Adrenal gland (tissue), 5 donors: ENCODE results near the gene CHRDL2.

Experiments
- POLR2A ChIP-seq, 2 donors: fragments of 450-650 bp; IDR thresholded peaks; one replicate each; pipeline ENCODE4 v1.6.1; 2017; ENCODE audit warnings: antibody characterized with exemption in 2 of 2, mild to moderate bottlenecking in 2 of 2, moderate library complexity in 1 of 2
- TF ChIP-seq, protein P1 (sequence below), 6 experiments: fragments of 450-650 bp in 4 of 6; fragments of 200-600 bp in 2 of 6; sonication (generic) in 1 of 6; IDR thresholded peaks; 1 replicate in 5 of 6; 2 replicates in 1 of 6; pipeline versions ENCODE4 v1.5.1 to v1.8.0; 2016 to 2021; ENCODE audit warnings: antibody characterized with exemption in 6 of 6, mild to moderate bottlenecking in 2 of 6, moderate library complexity in 1 of 6
- donor health status: DM: no; HTN: no; CAD: no.

- TF ChIP-seq POLR2A (IDR thresholded peaks at IDR 0.05): no peak
- TF ChIP-seq, protein P1, sequence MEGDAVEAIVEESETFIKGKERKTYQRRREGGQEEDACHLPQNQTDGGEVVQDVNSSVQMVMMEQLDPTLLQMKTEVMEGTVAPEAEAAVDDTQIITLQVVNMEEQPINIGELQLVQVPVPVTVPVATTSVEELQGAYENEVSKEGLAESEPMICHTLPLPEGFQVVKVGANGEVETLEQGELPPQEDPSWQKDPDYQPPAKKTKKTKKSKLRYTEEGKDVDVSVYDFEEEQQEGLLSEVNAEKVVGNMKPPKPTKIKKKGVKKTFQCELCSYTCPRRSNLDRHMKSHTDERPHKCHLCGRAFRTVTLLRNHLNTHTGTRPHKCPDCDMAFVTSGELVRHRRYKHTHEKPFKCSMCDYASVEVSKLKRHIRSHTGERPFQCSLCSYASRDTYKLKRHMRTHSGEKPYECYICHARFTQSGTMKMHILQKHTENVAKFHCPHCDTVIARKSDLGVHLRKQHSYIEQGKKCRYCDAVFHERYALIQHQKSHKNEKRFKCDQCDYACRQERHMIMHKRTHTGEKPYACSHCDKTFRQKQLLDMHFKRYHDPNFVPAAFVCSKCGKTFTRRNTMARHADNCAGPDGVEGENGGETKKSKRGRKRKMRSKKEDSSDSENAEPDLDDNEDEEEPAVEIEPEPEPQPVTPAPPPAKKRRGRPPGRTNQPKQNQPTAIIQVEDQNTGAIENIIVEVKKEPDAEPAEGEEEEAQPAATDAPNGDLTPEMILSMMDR (IDR thresholded peaks at IDR 0.05): no peak
Measured at GRCh38 chr11:74720596-74721478, 10.4 kb downstream of the CHRDL2 start.
